Hepatocyte (in vitro differentiated cells): ENCODE measurements around the gene LIX1. TPM values are rescaled to one million over a fixed set of nuclear protein-coding genes. Genes with fewer than 3 reads are reported as not detected.
A peak's percentile ranks its signal among the peaks of the same experiment; 100 is the strongest.

Experiments used
- DNase-seq: peaks from one replicate; pipeline ENCODE4 v3.0.0-alpha.2; 2016; ENCODE audit warnings: low spot score
- H2AFZ ChIP-seq: fragments of 200-600 bp; sonication (generic); 2 replicates; pipeline ENCODE4 v1.6.0; 2016; ENCODE audit warnings: antibody characterized with exemption, mild to moderate bottlenecking
- H3K27ac ChIP-seq: fragments of 200-600 bp; sonication (generic); 2 replicates; pipeline ENCODE4 v1.5.1; 2016; ENCODE audit warnings: mild to moderate bottlenecking
- H3K27me3 ChIP-seq: fragments of 200-600 bp; sonication (generic); 2 replicates; pipeline ENCODE4 v1.6.1; 2016
- H3K36me3 ChIP-seq: fragments of 200-600 bp; sonication (generic); replicated peaks from 2 replicates; pipeline ENCODE4 v1.5.1; 2016; ENCODE audit warnings: low read depth; ENCODE audit not compliant: insufficient read depth
- H3K4me1 ChIP-seq: fragments of 200-600 bp; sonication (generic); 2 replicates; pipeline ENCODE4 v1.5.1; 2016; ENCODE audit warnings: mild to moderate bottlenecking, moderate library complexity; ENCODE audit not compliant: insufficient read depth
- H3K4me2 ChIP-seq: fragments of 200-600 bp; sonication (generic); 2 replicates; pipeline ENCODE4 v1.6.0; 2016
- H3K4me3 ChIP-seq: fragments of 200-600 bp; sonication (generic); 2 replicates; pipeline ENCODE4 v1.5.1; 2016; ENCODE audit warnings: mild to moderate bottlenecking
- H3K79me2 ChIP-seq: fragments of 200-600 bp; sonication (generic); 2 replicates; pipeline ENCODE4 v1.6.0; 2017; ENCODE audit warnings: mild to moderate bottlenecking
- H3K9me2 ChIP-seq: fragments of 200-600 bp; sonication (generic); replicated peaks from 2 replicates; pipeline ENCODE4 v1.6.0; 2017; ENCODE audit warnings: mild to moderate bottlenecking; ENCODE audit not compliant: insufficient read depth
- H3K9me3 ChIP-seq: fragments of 200-600 bp; sonication (generic); 2 replicates; pipeline ENCODE4 v1.5.1; 2016; ENCODE audit warnings: low read depth, mild to moderate bottlenecking
- H4K20me1 ChIP-seq: fragments of 200-600 bp; sonication (generic); 2 replicates; pipeline ENCODE4 v1.6.0; 2016; ENCODE audit warnings: mild to moderate bottlenecking; ENCODE audit not compliant: insufficient read depth, poor library complexity, severe bottlenecking
- CTCF ChIP-seq: fragments of 200-600 bp; sonication (generic); IDR thresholded peaks from 2 replicates; pipeline ENCODE4 v1.5.1; 2016; ENCODE audit warnings: antibody characterized with exemption, mild to moderate bottlenecking; ENCODE audit not compliant: poor library complexity
- EZH2 ChIP-seq: fragments of 200-600 bp; sonication (generic); IDR thresholded peaks from 2 replicates; pipeline ENCODE4 v1.6.1; 2016; ENCODE audit warnings: antibody characterized with exemption, mild to moderate bottlenecking, borderline replicate concordance
- EZH2phosphoT487 ChIP-seq: fragments of 200-600 bp; sonication (generic); IDR thresholded peaks from one replicate; pipeline ENCODE4 v1.6.1; 2018; ENCODE audit warnings: antibody characterized with exemption, mild to moderate bottlenecking, low read depth, moderate library complexity; ENCODE audit not compliant: unreplicated experiment, severe bottlenecking
- WGBS: methylation state at CpG from one replicate; pipeline ENCODE4 v1.1.6; 2016; ENCODE audit warnings: low lambda C conversion rate; ENCODE audit errors: missing lambda C conversion rate; 5-methylcytosine and 5-hydroxymethylcytosine counted together
- polyA plus RNA-seq: library from polyadenylated mRNA; unstranded; fragments of >200 nt; fragmentation: Nextera tagmentation; extraction: Ambion mirVana; gene quantifications from 2 replicates; pipeline ENCODE4 v1.2.1, GENCODE V29; 2016
- total RNA-seq: library from RNA; depleted of rRNA; stranded (reverse); fragments of >200 nt; gene quantifications from 2 replicates; pipeline ENCODE4 v1.2.3, GENCODE V29; 2014

The LIX1 gene
- total and polyA plus RNA-seq, 2 experiments from 2014 or later = 4.3 to 6.2 TPM

- peak; percentile 23 for DNase-seq
- peak overlapping the region; percentile 23 for H3K4me2 ChIP-seq
- peaks cover 27% of the 10 kb centered on the region for H3K4me1 ChIP-seq
- WGBS = 43% methylated on average over 6 of the region's 6 CpGs
- no peaks in the 10 kb centered on the region for H3K27me3 ChIP-seq
- H3K9me2 ChIP-seq = no peaks in the 10 kb centered on the region
- peak overlapping the region; percentile 46 for H3K27ac ChIP-seq
- H2AFZ ChIP-seq = no peak overlapping the region
- no peaks in the 10 kb centered on the region for H3K9me3 ChIP-seq
- no peaks in the 10 kb centered on the region for H4K20me1 ChIP-seq
- no peaks in the 10 kb centered on the region for H3K36me3 ChIP-seq
- H3K4me3 ChIP-seq = no peak overlapping the region
- no peak for TF ChIP-seq EZH2phosphoT487
- H3K79me2 ChIP-seq = no peaks in the 10 kb centered on the region
Observed at GRCh38 chr5:97101189-97101910, 41.1 kb downstream of the LIX1 start.

GRCh38 chr5:97100476-97100875 is 41.9 kb downstream of the LIX1 start:
- Histone ChIP-seq H3K4me3 (no peak overlapping the region), H3K9me3 (no peaks in the 10 kb centered on the region), H3K27ac (peak overlapping the region; percentile 46), H3K36me3 (no peaks in the 10 kb centered on the region), H3K4me1 (peaks cover 23% of the 10 kb centered on the region), H3K4me2 (no peak overlapping the region), H2AFZ (no peak overlapping the region), H3K9me2 (no peaks in the 10 kb centered on the region), H3K27me3 (no peaks in the 10 kb centered on the region), H3K79me2 (no peaks in the 10 kb centered on the region), H4K20me1 (no peaks in the 10 kb centered on the region)
- TF ChIP-seq EZH2phosphoT487 = no peak
- TF ChIP-seq EZH2 = no peak
- TF ChIP-seq CTCF = no peak
- WGBS = 73% methylated on average over 2 of the region's 2 CpGs
- no peak for DNase-seq

GRCh38 chr5:97098922-97099321 is 43.5 kb downstream of the LIX1 start:
- Histone ChIP-seq H3K9me3 (no peaks in the 10 kb centered on the region), H3K4me3 (no peak overlapping the region), H3K4me1 (peaks cover 21% of the 10 kb centered on the region), H3K36me3 (no peaks in the 10 kb centered on the region), H4K20me1 (no peaks in the 10 kb centered on the region), H3K4me2 (no peak overlapping the region), H3K79me2 (no peaks in the 10 kb centered on the region), H3K27ac (no peak overlapping the region), H3K27me3 (no peaks in the 10 kb centered on the region), H2AFZ (no peak overlapping the region), H3K9me2 (no peaks in the 10 kb centered on the region)
- TF ChIP-seq CTCF (no peak), EZH2 (no peak), EZH2phosphoT487 (no peak)
- no peak for DNase-seq
- 70% methylated on average over 5 of the region's 5 CpGs for WGBS

GRCh38 chr5:97097326-97098230 is 44.8 kb downstream of the LIX1 start:
- Histone ChIP-seq H3K27ac (no peak overlapping the region), H3K27me3 (no peaks in the 10 kb centered on the region), H3K9me2 (no peaks in the 10 kb centered on the region), H4K20me1 (no peaks in the 10 kb centered on the region), H3K36me3 (no peaks in the 10 kb centered on the region), H3K9me3 (no peaks in the 10 kb centered on the region), H3K4me1 (peaks cover 21% of the 10 kb centered on the region), H3K4me2 (peak overlapping the region; percentile 27), H3K4me3 (no peak overlapping the region), H3K79me2 (no peaks in the 10 kb centered on the region), H2AFZ (peak overlapping the region; percentile 24)
- no peak for DNase-seq
- TF ChIP-seq EZH2phosphoT487 (no peak), CTCF (no peak), EZH2 (no peak)
- WGBS = 50% methylated on average over 9 of the region's 9 CpGs
